Osteocyte (in vitro differentiated cells): ENCODE data around the gene TENM4. TPM values are rescaled to one million over a fixed set of nuclear protein-coding genes. Genes with fewer than 3 reads are reported as not detected.

Experiments
- DNase-seq: peaks from one replicate; pipeline ENCODE4 v3.0.0; 2021; ENCODE audit warnings: mixed read lengths; ENCODE audit not compliant: unreplicated experiment; ENCODE audit errors: extremely low spot score
- H3K27ac Mint-ChIP-seq: one replicate; pipeline ENCODE4 v1.8.0; 2021; ENCODE audit warnings: mild to moderate bottlenecking, mixed read lengths; ENCODE audit not compliant: unreplicated experiment
- H3K27me3 Mint-ChIP-seq: one replicate; pipeline ENCODE4 v1.8.0; 2021; ENCODE audit warnings: mixed read lengths; ENCODE audit not compliant: unreplicated experiment
- H3K36me3 Mint-ChIP-seq: one replicate; pipeline ENCODE4 v1.8.0; 2021; ENCODE audit warnings: mixed read lengths; ENCODE audit not compliant: unreplicated experiment
- H3K4me1 Mint-ChIP-seq: one replicate; pipeline ENCODE4 v1.8.0; 2021; ENCODE audit warnings: mixed read lengths; ENCODE audit not compliant: unreplicated experiment
- H3K4me3 Mint-ChIP-seq: one replicate; pipeline ENCODE4 v1.8.0; 2021; ENCODE audit warnings: mild to moderate bottlenecking, moderate library complexity, mixed read lengths; ENCODE audit not compliant: unreplicated experiment
- H3K9me3 Mint-ChIP-seq: one replicate; pipeline ENCODE4 v1.8.0; 2021; ENCODE audit warnings: mixed read lengths; ENCODE audit not compliant: unreplicated experiment
- CTCF ChIP-seq: fragments of 200-600 bp; sonication (generic); IDR thresholded peaks from 2 replicates; pipeline ENCODE4 v1.5.0; 2021; ENCODE audit warnings: antibody characterized with exemption, mild to moderate bottlenecking, moderate library complexity
- total RNA-seq: library from RNA; stranded (reverse); gene quantifications from 2 replicates; pipeline ENCODE4 v1.2.1, GENCODE V29; 2021

The TENM4 gene
- total RNA-seq, 1 donor from 2014 or later = 74.1 TPM

GRCh38 chr11:78649361-78650215, 791.2 kb downstream of the TENM4 start:
- Mint-ChIP-seq H3K4me3 (no peak overlapping the region), H3K36me3 (no peaks in the 10 kb centered on the region), H3K4me1 (peaks cover 46% of the 10 kb centered on the region), H3K27me3 (no peaks in the 10 kb centered on the region), H3K9me3 (no peaks in the 10 kb centered on the region), H3K27ac (no peak overlapping the region)
- TF ChIP-seq CTCF = no peak
- DNase-seq = peak; percentile 65

GRCh38 chr11:78647986-78648875, 792.6 kb downstream of the TENM4 start:
- H3K27ac Mint-ChIP-seq = no peak overlapping the region
- TF ChIP-seq CTCF = no peak
- H3K4me1 Mint-ChIP-seq = peaks cover 36% of the 10 kb centered on the region
- H3K4me3 Mint-ChIP-seq = no peak overlapping the region
- H3K9me3 Mint-ChIP-seq = no peaks in the 10 kb centered on the region
- H3K27me3 Mint-ChIP-seq = no peaks in the 10 kb centered on the region
- H3K36me3 Mint-ChIP-seq = no peaks in the 10 kb centered on the region
- peak; percentile 53 for DNase-seq

GRCh38 chr11:78647266-78647915, 793.4 kb downstream of the TENM4 start:
- Mint-ChIP-seq H3K9me3 (no peaks in the 10 kb centered on the region), H3K27ac (no peak overlapping the region), H3K4me3 (no peak overlapping the region), H3K27me3 (peaks cover 2% of the 10 kb centered on the region), H3K4me1 (peaks cover 34% of the 10 kb centered on the region), H3K36me3 (no peaks in the 10 kb centered on the region)
- TF ChIP-seq CTCF = no peak
- peak; percentile 60 for DNase-seq

- peaks cover 2% of the 10 kb centered on the region for H3K27me3 Mint-ChIP-seq
- H3K36me3 Mint-ChIP-seq = no peaks in the 10 kb centered on the region
- peak; percentile 88 for TF ChIP-seq CTCF
- peak; percentile 79 for DNase-seq
- no peaks in the 10 kb centered on the region for H3K9me3 Mint-ChIP-seq
- no peak overlapping the region for H3K27ac Mint-ChIP-seq
- no peak overlapping the region for H3K4me3 Mint-ChIP-seq
- H3K4me1 Mint-ChIP-seq = peaks cover 30% of the 10 kb centered on the region
Observed at GRCh38 chr11:78646564-78647185, 794.2 kb downstream of the TENM4 start.
